HepG2 (cell line): ENCODE data around the gene MNT. TPM values are rescaled to one million over a fixed set of nuclear protein-coding genes. Genes with fewer than 3 reads are reported as not detected.
A peak's percentile ranks its signal among the peaks of the same experiment; 100 is the strongest.

ENCODE experiments used
- ARID5B ChIP-seq: IDR thresholded peaks from 2 replicates; pipeline ENCODE4 v1.4.0; 2020; ENCODE audit warnings: mild to moderate bottlenecking, missing genetic modification reagents
- CHD4 ChIP-seq: fragments of 200-600 bp; sonication (generic); IDR thresholded peaks from 2 replicates; pipeline ENCODE4 v1.7.0; 2017; ENCODE audit warnings: mild to moderate bottlenecking, low read length, borderline replicate concordance
- HNRNPL ChIP-seq: fragments of 200-400 bp; formaldehyde crosslinking; IDR thresholded peaks from 2 replicates; pipeline ENCODE4 v1.6.1; 2017; ENCODE audit warnings: mild to moderate bottlenecking, low read depth, low read length
- HOMEZ ChIP-seq: IDR thresholded peaks from 2 replicates; pipeline ENCODE4 v1.6.1; 2016; ENCODE audit warnings: low read depth
- HOXA7 ChIP-seq: sonication (generic); formaldehyde crosslinking; IDR thresholded peaks from 2 replicates; pipeline ENCODE4 v1.8.1; 2022; ENCODE audit warnings: mild to moderate bottlenecking, missing genetic modification reagents, moderate library complexity
- MAFF ChIP-seq: IDR thresholded peaks from 2 replicates; pipeline ENCODE4 v1.6.1; 2011; ENCODE audit warnings: low read depth, low read length, improper control_type of control experiment
- MIER2 ChIP-seq: IDR thresholded peaks from 2 replicates; pipeline ENCODE4 v1.6.1; 2016; ENCODE audit warnings: missing biosample characterization, missing genetic modification reagents
- NCOA1 ChIP-seq: sonication (generic); formaldehyde crosslinking; IDR thresholded peaks from 2 replicates; pipeline ENCODE4 v1.9.0; 2021; ENCODE audit warnings: missing genetic modification reagents
- RBM22 ChIP-seq: fragments of 200-400 bp; formaldehyde crosslinking; optimal IDR thresholded peaks from 2 replicates; pipeline ENCODE3; 2017; ENCODE audit warnings: mild to moderate bottlenecking, low read length, moderate library complexity
- SIN3A ChIP-seq: IDR thresholded peaks from 2 replicates; pipeline ENCODE4 v1.6.1; 2011; ENCODE audit warnings: low read depth, mild to moderate bottlenecking, control low read depth, low read length, borderline replicate concordance
- SOX13 ChIP-seq, 3 experiments: fragments of 450-650 bp in 1 of 3; sonication (generic) in 1 of 3; formaldehyde crosslinking in 1 of 3; IDR thresholded peaks in 2 of 3; conservative IDR thresholded peaks in 1 of 3; 2 replicates each; pipeline versions ENCODE4 v1.5.0 to v1.6.1; 2016 to 2020; ENCODE audit warnings: antibody characterized with exemption in 1 of 3, mild to moderate bottlenecking in 1 of 3, missing compliant biosample characterization in 1 of 3, missing genetic modification reagents in 1 of 3, moderate library complexity in 1 of 3
- STAT5B ChIP-seq: sonication (generic); formaldehyde crosslinking; IDR thresholded peaks from 2 replicates; pipeline ENCODE4 v1.4.0; 2020; ENCODE audit warnings: missing genetic modification reagents
- TAF15 ChIP-seq: fragments of 200-400 bp; formaldehyde crosslinking; IDR thresholded peaks from one replicate; pipeline ENCODE4 v1.6.1; 2018; ENCODE audit warnings: mild to moderate bottlenecking, low read depth, low read length; ENCODE audit not compliant: poor library complexity, severe bottlenecking
- TGIF2 ChIP-seq: IDR thresholded peaks from 2 replicates; pipeline ENCODE4 v1.6.1; 2016; ENCODE audit warnings: control low read depth, missing compliant biosample characterization
- TSC22D2 ChIP-seq: sonication (generic); formaldehyde crosslinking; IDR thresholded peaks from 2 replicates; pipeline ENCODE4 v1.5.1; 2020; ENCODE audit warnings: missing genetic modification reagents, mild to moderate bottlenecking, borderline replicate concordance
- ZFAT ChIP-seq: sonication (generic); formaldehyde crosslinking; conservative IDR thresholded peaks from 2 replicates; pipeline ENCODE4 v1.8.1; 2023; ENCODE audit warnings: missing genetic modification reagents, inconsistent platforms
- ZNF12 ChIP-seq: sonication (generic); formaldehyde crosslinking; IDR thresholded peaks from 2 replicates; pipeline ENCODE4 v1.5.0; 2020; ENCODE audit warnings: missing genetic modification reagents
- ZNF124 ChIP-seq: sonication (generic); formaldehyde crosslinking; IDR thresholded peaks from 2 replicates; pipeline ENCODE4 v1.4.0; 2020; ENCODE audit warnings: missing genetic modification reagents
- ZNF30 ChIP-seq: sonication (generic); formaldehyde crosslinking; IDR thresholded peaks from 2 replicates; pipeline ENCODE4 v1.5.0; 2020; ENCODE audit warnings: mild to moderate bottlenecking, missing genetic modification reagents
- ZNF326 ChIP-seq: sonication (generic); formaldehyde crosslinking; IDR thresholded peaks from 2 replicates; pipeline ENCODE4 v1.4.0; 2020; ENCODE audit warnings: missing genetic modification reagents, borderline replicate concordance
- ZNF33B ChIP-seq: sonication (generic); formaldehyde crosslinking; IDR thresholded peaks from 2 replicates; pipeline ENCODE4 v1.5.1; 2020; ENCODE audit warnings: mild to moderate bottlenecking, missing genetic modification reagents
- ZNF34 ChIP-seq: sonication (generic); formaldehyde crosslinking; IDR thresholded peaks from 2 replicates; pipeline ENCODE4 v1.4.0; 2020; ENCODE audit warnings: mild to moderate bottlenecking, missing genetic modification reagents, borderline replicate concordance
- ZNF451 ChIP-seq: sonication (generic); formaldehyde crosslinking; IDR thresholded peaks from 2 replicates; pipeline ENCODE4 v1.5.0; 2020; ENCODE audit warnings: mild to moderate bottlenecking, missing genetic modification reagents
- ZNF772 ChIP-seq: sonication (generic); formaldehyde crosslinking; IDR thresholded peaks from 2 replicates; pipeline ENCODE4 v1.5.0; 2020; ENCODE audit warnings: mild to moderate bottlenecking, missing genetic modification reagents
- polyA plus RNA-seq, 8 experiments: library from polyadenylated mRNA; depleted of rRNA in 3 of 8; stranded (reverse) in 7 of 8; unstranded in 1 of 8; fragments of >200 nt; fragmentation: Illumina TruSeq in 4 of 8; extraction: Trizol in 4 of 8; gene quantifications; 2 replicates each; pipeline versions ENCODE4 v1.2.1 to v1.2.3, GENCODE V29; 2011 to 2016; ENCODE audit warnings: low read depth in 4 of 8, missing spikeins in 1 of 8, mixed read lengths in 1 of 8; ENCODE audit not compliant: insufficient read depth in 1 of 8
- total RNA-seq, 5 experiments: library from RNA; depleted of rRNA; stranded (reverse); fragments of >200 nt; fragmentation: Illumina TruSeq; extraction: Trizol; gene quantifications; 2 replicates each; pipeline ENCODE4 v1.2.3, GENCODE V29; 2016; ENCODE audit warnings: low read depth in 1 of 5
- TF ChIP-seq, protein P1 (sequence below): sonication (generic); formaldehyde crosslinking; conservative IDR thresholded peaks from 2 replicates; pipeline ENCODE4 v1.8.1; 2023; ENCODE audit warnings: missing genetic modification reagents

Gene MNT
- total and polyA plus RNA-seq, 2 of the 13 experiments (the other 11 are each of a cell fraction or from before 2014, with no cell fraction given), result 2.1 to 3.5 TPM

DNA sequence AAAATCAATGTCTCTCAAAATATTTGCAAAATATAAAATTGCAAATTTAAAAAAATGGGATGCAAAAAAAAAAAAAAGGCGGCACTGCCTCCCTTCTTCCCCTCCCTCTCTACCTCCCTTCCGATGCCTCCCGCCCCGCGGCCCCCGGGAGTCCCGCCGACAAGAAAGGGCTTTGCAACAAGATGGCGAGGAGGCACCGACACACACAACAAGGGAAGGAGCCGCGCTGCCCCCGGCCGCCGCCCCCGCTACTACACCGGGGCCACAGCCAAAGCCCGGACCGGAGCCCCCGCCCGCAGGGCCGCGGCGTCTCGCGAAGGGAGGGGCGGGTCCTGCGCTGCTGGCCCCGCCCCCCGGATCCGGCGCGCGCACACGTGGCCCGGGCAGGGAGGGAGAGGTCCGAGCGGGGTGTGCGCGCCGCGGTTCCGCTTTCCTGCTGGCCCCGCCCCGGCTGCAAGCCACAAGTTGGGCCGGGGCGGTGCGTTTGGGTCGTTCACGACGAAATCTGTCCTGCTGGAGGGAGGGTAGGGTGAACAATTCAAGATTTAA, at the start of gene MNT (continued):
- TF ChIP-seq TSC22D2 (CRISPR knock-in tag) (no peak), HOXA7 (CRISPR knock-in tag) (no peak), ZNF124 (no peak), SOX13 (IDR thresholded peaks at IDR 0.05) (no peak), SOX13 (CRISPR knock-in tag; conservative IDR thresholded peaks at IDR 0.05 in 1 of 2, IDR thresholded peaks at IDR 0.05 in 1 of 2) (no peak; a peak in 1 of 4 replicates), HNRNPL (no peak), ZNF326 (CRISPR knock-in tag) (no peak), ZFAT (CRISPR knock-in tag) (no peak), STAT5B (CRISPR knock-in tag) (no peak), ZNF12 (CRISPR knock-in tag) (no peak), ARID5B (no peak), NCOA1 (CRISPR knock-in tag) (no peak), RBM22 (no peak), ZNF451 (CRISPR knock-in tag) (no peak), HOMEZ (CRISPR knock-in tag) (no peak), MAFF (no peak), ZNF772 (CRISPR knock-in tag) (peak; percentile 12; the same call in 1 of the 2 replicates), MIER2 (no peak), TAF15 (no peak), SIN3A (peak; percentile 57; the same call in 1 of the 2 replicates), ZNF33B (CRISPR knock-in tag) (no peak), ZNF30 (CRISPR knock-in tag) (no peak), TGIF2 (peak; percentile 67; the same call in 1 of the 2 replicates), ZNF34 (CRISPR knock-in tag) (no peak), CHD4 (no peak)
- TF ChIP-seq, protein P1, sequence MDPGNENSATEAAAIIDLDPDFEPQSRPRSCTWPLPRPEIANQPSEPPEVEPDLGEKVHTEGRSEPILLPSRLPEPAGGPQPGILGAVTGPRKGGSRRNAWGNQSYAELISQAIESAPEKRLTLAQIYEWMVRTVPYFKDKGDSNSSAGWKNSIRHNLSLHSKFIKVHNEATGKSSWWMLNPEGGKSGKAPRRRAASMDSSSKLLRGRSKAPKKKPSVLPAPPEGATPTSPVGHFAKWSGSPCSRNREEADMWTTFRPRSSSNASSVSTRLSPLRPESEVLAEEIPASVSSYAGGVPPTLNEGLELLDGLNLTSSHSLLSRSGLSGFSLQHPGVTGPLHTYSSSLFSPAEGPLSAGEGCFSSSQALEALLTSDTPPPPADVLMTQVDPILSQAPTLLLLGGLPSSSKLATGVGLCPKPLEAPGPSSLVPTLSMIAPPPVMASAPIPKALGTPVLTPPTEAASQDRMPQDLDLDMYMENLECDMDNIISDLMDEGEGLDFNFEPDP (CRISPR knock-in tag), result no peak
